GM23338 (cell line): ENCODE results near the gene PPP1R12C. TPM values are rescaled to one million over a fixed set of nuclear protein-coding genes. Genes with fewer than 3 reads are reported as not detected.

Experiments used
- ATAC-seq: fragments of 200-7000 bp; cut with Tn5 transposase; 3 replicates; pipeline ENCODE4 v1.9.1; 2020
- DNase-seq: peaks from one replicate; pipeline ENCODE4 v3.0.0-alpha.2; 2015; ENCODE audit warnings: low spot score
- H2AFZ ChIP-seq: fragments of 200-600 bp; sonication (generic); 2 replicates; pipeline ENCODE4 v1.8.0; 2016; ENCODE audit warnings: antibody characterized with exemption, mild to moderate bottlenecking, moderate library complexity
- H3F3A ChIP-seq: fragments of 200-600 bp; sonication (generic); replicated peaks from 2 replicates; pipeline ENCODE4 v1.8.0; 2017; ENCODE audit warnings: antibody characterized with exemption, mixed run types, low read depth
- H3K27ac ChIP-seq: fragments of 200-600 bp; sonication (generic); 2 replicates; pipeline ENCODE4 v1.6.1; 2016; ENCODE audit warnings: low read depth
- H3K27me3 ChIP-seq: fragments of 200-600 bp; sonication (generic); 2 replicates; pipeline ENCODE4 v1.8.0; 2016; ENCODE audit warnings: mild to moderate bottlenecking, mixed run types, moderate library complexity; ENCODE audit not compliant: insufficient read depth
- H3K36me3 ChIP-seq: fragments of 200-600 bp; sonication (generic); 2 replicates; pipeline ENCODE4 v1.8.0; 2016; ENCODE audit warnings: mild to moderate bottlenecking; ENCODE audit not compliant: insufficient read depth
- H3K4me1 ChIP-seq: fragments of 200-600 bp; sonication (generic); 2 replicates; pipeline ENCODE4 v1.8.0; 2016; ENCODE audit warnings: mild to moderate bottlenecking, moderate library complexity; ENCODE audit not compliant: insufficient read depth
- H3K4me2 ChIP-seq: fragments of 200-600 bp; sonication (generic); 2 replicates; pipeline ENCODE4 v1.7.1; 2017; ENCODE audit warnings: mixed run types
- H3K4me3 ChIP-seq: fragments of 200-600 bp; sonication (generic); 2 replicates; pipeline ENCODE4 v1.6.1; 2016; ENCODE audit warnings: mixed run types
- H3K79me2 ChIP-seq: fragments of 200-600 bp; sonication (generic); replicated peaks from 2 replicates; pipeline ENCODE4 v1.8.0; 2017; ENCODE audit warnings: mild to moderate bottlenecking; ENCODE audit not compliant: insufficient read depth
- H3K9me2 ChIP-seq: fragments of 200-600 bp; sonication (generic); 2 replicates; pipeline ENCODE4 v1.8.0; 2017; ENCODE audit not compliant: insufficient read depth
- H4K20me1 ChIP-seq: fragments of 200-600 bp; sonication (generic); replicated peaks from 2 replicates; pipeline ENCODE4 v1.8.0; 2017; ENCODE audit warnings: mild to moderate bottlenecking; ENCODE audit not compliant: insufficient read depth
- H3K27ac Mint-ChIP-seq: 2 replicates; pipeline ENCODE4 v1.8.0; 2020; ENCODE audit warnings: inconsistent platforms, mild to moderate bottlenecking, moderate library complexity, mixed read lengths
- H3K27me3 Mint-ChIP-seq: 3 replicates; pipeline ENCODE4 v1.8.0; 2022; ENCODE audit warnings: low read depth, mild to moderate bottlenecking, moderate library complexity, mixed read lengths, inconsistent platforms; ENCODE audit not compliant: insufficient read depth, poor library complexity
- H3K36me3 Mint-ChIP-seq: 3 replicates; pipeline ENCODE4 v1.8.0; 2021; ENCODE audit warnings: low read depth, mild to moderate bottlenecking, inconsistent platforms, moderate library complexity, mixed read lengths
- H3K4me1 Mint-ChIP-seq: 3 replicates; pipeline ENCODE4 v1.8.0; 2020; ENCODE audit warnings: mild to moderate bottlenecking, inconsistent platforms, mixed read lengths
- H3K4me3 Mint-ChIP-seq: 3 replicates; pipeline ENCODE4 v1.8.0; 2021; ENCODE audit warnings: moderate library complexity, mild to moderate bottlenecking, inconsistent platforms, mixed read lengths
- H3K9me3 Mint-ChIP-seq: 3 replicates; pipeline ENCODE4 v1.8.0; 2020; ENCODE audit warnings: moderate library complexity, mild to moderate bottlenecking, inconsistent platforms, mixed read lengths
- CREB1 ChIP-seq: fragments of 250-450 bp; sonication (Bioruptor Pico); IDR thresholded peaks from 2 replicates; pipeline ENCODE4 v1.5.0; 2020; ENCODE audit warnings: low read depth, mild to moderate bottlenecking, moderate library complexity
- CTCF ChIP-seq, 2 experiments: fragments of 200-600 bp in 1 of 2; sonication (generic) in 1 of 2; conservative IDR thresholded peaks; 2 replicates each; pipeline versions ENCODE4 v1.5.1 to v1.6.1; 2016 to 2017; ENCODE audit warnings: antibody characterized with exemption in 2 of 2, low read depth in 2 of 2, mild to moderate bottlenecking in 2 of 2, moderate library complexity in 1 of 2
- EZH2 ChIP-seq: fragments of 200-600 bp; sonication (generic); IDR thresholded peaks from one replicate; pipeline ENCODE4 v1.8.0; 2017; ENCODE audit warnings: antibody characterized with exemption, mild to moderate bottlenecking, low read depth; ENCODE audit not compliant: unreplicated experiment
- EZH2phosphoT487 ChIP-seq: fragments of 200-600 bp; sonication (generic); IDR thresholded peaks from one replicate; pipeline ENCODE4 v1.8.1; 2018; ENCODE audit warnings: antibody characterized with exemption; ENCODE audit not compliant: unreplicated experiment
- JUNB ChIP-seq: IDR thresholded peaks from one replicate; pipeline ENCODE4 v1.6.1; 2016; ENCODE audit warnings: antibody characterized with exemption; ENCODE audit not compliant: unreplicated experiment
- POLR2AphosphoS5 ChIP-seq: IDR thresholded peaks from 2 replicates; pipeline ENCODE4 v1.6.1; 2016; ENCODE audit warnings: antibody characterized with exemption, low read depth
- REST ChIP-seq: IDR thresholded peaks from one replicate; pipeline ENCODE4 v1.6.1; 2018; ENCODE audit warnings: antibody characterized with exemption; ENCODE audit not compliant: unreplicated experiment
- STAT1 ChIP-seq: IDR thresholded peaks from one replicate; pipeline ENCODE4 v1.6.1; 2016; ENCODE audit warnings: antibody characterized with exemption; ENCODE audit not compliant: unreplicated experiment
- ZNF462 ChIP-seq: fragments of 250-450 bp; sonication (Bioruptor Pico); IDR thresholded peaks from 2 replicates; pipeline ENCODE4 v1.5.0; 2020; ENCODE audit warnings: mild to moderate bottlenecking, moderate library complexity
- polyA plus RNA-seq: library from polyadenylated mRNA; unstranded; fragments of >200 nt; fragmentation: Nextera tagmentation; extraction: Ambion mirVana; gene quantifications from 2 replicates; pipeline ENCODE4 v1.2.1, GENCODE V29; 2016
- total RNA-seq: library from RNA; depleted of rRNA; stranded (reverse); fragments of >200 nt; shearing (Covaris generic); gene quantifications from 2 replicates; pipeline ENCODE4 v1.2.3, GENCODE V29; 2014

PPP1R12C gene
- total and polyA plus RNA-seq, 2 experiments from 2014 or later = 33.2 to 83.9 TPM

GRCh38 chr19:55044771-55045716 lies 72.4 kb downstream of the PPP1R12C start (continued):
- TF ChIP-seq CTCF (conservative IDR thresholded peaks at IDR 0.05; ENCODE audit: low read depth in 2 of 2) (peak in 1 of 2 experiments; percentile 51; a peak in 2 of 4 replicates), STAT1 (no peak)

- Histone ChIP-seq H3K27me3 (no peaks in the 10 kb centered on the region), H3K27ac (no peak overlapping the region), H3K36me3 (peaks cover 4% of the 10 kb centered on the region; the same call in 1 of the 2 replicates), H2AFZ (no peak overlapping the region), H3K9me2 (no peaks in the 10 kb centered on the region), H3K4me2 (no peak overlapping the region), H3F3A (no peaks in the 10 kb centered on the region), H3K4me1 (no peaks in the 10 kb centered on the region), H4K20me1 (peaks cover 21% of the 10 kb centered on the region; the same call in 1 of the 2 replicates), H3K4me3 (no peak overlapping the region), H3K79me2 (peaks cover 18% of the 10 kb centered on the region; the same call in 1 of the 2 replicates)
- no peaks in the 10 kb centered on the region for H3K27me3 Mint-ChIP-seq
- no peaks in the 10 kb centered on the region for H3K9me3 Mint-ChIP-seq
- ATAC-seq (no peak), DNase-seq (no peak)
- H3K36me3 Mint-ChIP-seq = peaks cover 52% of the 10 kb centered on the region
- H3K27ac Mint-ChIP-seq = no peak overlapping the region
- H3K4me3 Mint-ChIP-seq = no peak overlapping the region
- no peaks in the 10 kb centered on the region for H3K4me1 Mint-ChIP-seq
- no peak for TF ChIP-seq CREB1 (CRISPR knock-in tag)
- TF ChIP-seq REST = no peak
- TF ChIP-seq EZH2 = no peak
- no peak for TF ChIP-seq ZNF462 (CRISPR knock-in tag)
- no peak for TF ChIP-seq JUNB
- TF ChIP-seq CTCF (conservative IDR thresholded peaks at IDR 0.05; ENCODE audit: low read depth in 2 of 2) = no peak
- TF ChIP-seq EZH2phosphoT487 = no peak
- TF ChIP-seq POLR2AphosphoS5 = no peak
Observed at GRCh38 chr19:55044286-55044685, 73.2 kb downstream of the PPP1R12C start.
